Right hindlimb (tissue), 1 donor: ENCODE measurements around the gene TRMT1L.

Source experiments
- DNase-seq: peaks from one replicate; pipeline ENCODE4 v3.0.0-alpha.2; 2018

The TRMT1L gene

GRCh38 chr1:185111873-185112272, 44.9 kb downstream of the TRMT1L start:
- no peak for DNase-seq

GRCh38 chr1:185110145-185110544, 46.6 kb downstream of the TRMT1L start:
- no peak for DNase-seq

- no peak for DNase-seq
These were observed 48.4 kb downstream of the TRMT1L start for GRCh38 chr1:185108321-185108720.

- no peak for DNase-seq
These were observed 51.6 kb downstream of the TRMT1L start for GRCh38 chr1:185105121-185105520.

- no peak for DNase-seq
These were observed 52.7 kb downstream of the TRMT1L start for GRCh38 chr1:185104083-185104482.

GRCh38 chr1:185096531-185096930, 60.2 kb downstream of the TRMT1L start:
- DNase-seq = no peak

GRCh38 chr1:185094761-185095160, 62.0 kb downstream of the TRMT1L start:
- DNase-seq = no peak

- DNase-seq = no peak
These were observed 65.3 kb downstream of the TRMT1L start for GRCh38 chr1:185091480-185091879.

GRCh38 chr1:185087746-185088145, 69.0 kb downstream of the TRMT1L start:
- DNase-seq = no peak

GRCh38 chr1:185087101-185087500, 69.7 kb downstream of the TRMT1L start:
- no peak for DNase-seq

- DNase-seq = no peak
These were observed 72.9 kb downstream of the TRMT1L start for GRCh38 chr1:185083818-185084217.

- no peak for DNase-seq
These were observed 76.3 kb downstream of the TRMT1L start for GRCh38 chr1:185080422-185080821.

- DNase-seq = no peak
These were observed 79.4 kb downstream of the TRMT1L start for GRCh38 chr1:185077374-185077773.

GRCh38 chr1:185075476-185075875, 81.3 kb downstream of the TRMT1L start:
- DNase-seq = no peak

GRCh38 chr1:185074307-185074706, 82.4 kb downstream of the TRMT1L start:
- no peak for DNase-seq

GRCh38 chr1:185073725-185074124, 83.0 kb downstream of the TRMT1L start:
- DNase-seq = no peak

- no peak for DNase-seq
These were observed 86.7 kb downstream of the TRMT1L start for GRCh38 chr1:185070051-185070450.

- no peak for DNase-seq
These were observed 87.5 kb downstream of the TRMT1L start for GRCh38 chr1:185069202-185069772.

GRCh38 chr1:185068341-185068740, 88.4 kb downstream of the TRMT1L start:
- no peak for DNase-seq
